ENCODE results near the gene EED.

Gene EED

GRCh38 chr11:86244522-86245368 lies at the start of gene EED:
Gene EED (plus strand): TSS chr11:86244753. CDS start chr11:86245230, 477 bp downstream.
- peak; percentile 89 for DNase-seq

- no peak for DNase-seq
Observed at GRCh38 chr11:86194998-86195397, 49.6 kb upstream of the EED start.

GRCh38 chr11:86196085-86196696 lies 48.4 kb upstream of the EED start:
- DNase-seq = no peak

GRCh38 chr11:86196913-86197312 lies 47.6 kb upstream of the EED start:
- no peak for DNase-seq

DNA sequence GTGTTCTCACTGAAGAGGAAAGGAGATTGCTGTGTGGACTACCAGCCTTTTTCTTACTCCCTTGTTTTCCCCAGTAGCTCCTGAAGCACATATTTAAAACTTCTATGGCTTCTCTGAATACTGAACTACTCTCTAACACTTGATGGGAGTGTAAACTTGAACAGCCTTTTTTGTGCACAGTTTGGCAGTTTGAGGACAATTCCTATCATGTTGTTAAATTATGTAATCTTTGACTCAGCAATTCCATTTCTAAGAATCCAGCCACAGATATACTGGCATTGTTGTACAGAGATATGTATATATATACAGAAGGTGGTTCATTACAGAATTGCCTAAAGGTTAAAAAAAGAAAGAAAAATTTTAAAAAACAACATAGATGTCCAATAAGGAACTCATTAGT lies 47.1 kb upstream of the EED start:
- DNase-seq = no peak

GRCh38 chr11:86198139-86198538 lies 46.4 kb upstream of the EED start:
- DNase-seq = no peak

DNA sequence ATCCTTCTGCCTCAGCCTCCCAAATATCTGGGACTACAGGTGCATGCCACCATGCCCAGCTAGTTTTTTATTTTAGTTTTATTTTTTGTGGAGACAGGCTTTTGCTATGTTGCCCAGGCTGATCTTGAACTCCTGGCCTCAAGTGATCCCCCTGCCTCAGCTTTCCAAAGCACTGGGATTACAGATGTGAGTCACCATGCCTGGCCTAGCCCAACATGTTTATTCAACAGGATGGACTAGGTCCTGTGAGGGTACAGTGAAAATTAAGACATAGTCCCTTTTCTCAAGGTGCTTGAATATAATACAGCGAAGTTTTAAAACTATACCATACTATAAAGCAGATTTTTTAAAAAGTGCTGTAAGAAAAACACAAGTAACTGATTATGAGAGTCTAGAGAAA lies 45.2 kb upstream of the EED start:
- no peak for DNase-seq

DNA sequence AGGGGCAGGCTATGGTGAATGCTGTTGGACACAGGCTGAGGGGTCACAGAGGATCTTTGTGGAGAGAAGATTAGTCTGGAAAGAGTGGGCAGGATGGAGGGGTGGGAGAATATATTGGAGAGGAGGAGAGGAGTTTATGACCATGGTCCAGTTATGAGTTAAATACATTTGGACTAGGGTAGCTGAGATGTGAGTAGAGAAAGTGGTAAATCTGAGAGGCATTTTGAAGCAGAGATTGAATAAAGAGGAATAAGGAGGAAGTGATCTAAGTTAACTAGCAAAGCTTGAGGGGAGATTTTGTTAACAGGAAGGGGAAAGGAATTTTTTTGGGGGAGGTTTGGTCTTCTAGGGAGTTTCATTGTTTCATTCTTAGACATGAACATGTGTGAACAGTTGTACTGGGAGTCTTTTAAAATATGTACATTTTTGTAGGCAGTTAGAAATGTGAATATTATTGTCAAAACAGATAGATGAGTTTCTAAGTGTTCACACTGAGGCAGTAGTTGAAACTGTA lies 43.1 kb upstream of the EED start:
- DNase-seq = no peak

GRCh38 chr11:86202013-86202336 lies 42.6 kb upstream of the EED start:
- DNase-seq = no peak

DNA sequence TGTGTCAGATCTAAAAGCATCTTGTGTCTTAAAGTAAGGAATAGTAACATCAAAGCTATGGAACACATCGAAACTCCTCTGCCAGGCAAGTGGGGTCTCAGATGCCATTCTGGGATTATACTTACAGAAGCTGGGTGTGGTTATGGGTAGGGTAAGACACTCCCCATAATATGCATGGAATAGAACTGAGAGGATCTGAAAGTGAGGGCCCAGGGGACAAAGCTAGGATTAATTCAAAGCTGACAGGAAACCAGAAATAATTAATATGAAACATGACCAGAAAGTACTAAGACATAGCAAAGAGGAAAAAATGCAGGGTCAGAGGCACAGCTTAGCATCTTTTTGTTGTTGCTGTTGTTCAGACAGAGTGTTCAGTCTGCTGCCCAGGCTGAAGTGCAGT lies 40.2 kb upstream of the EED start:
- DNase-seq = no peak

DNA sequence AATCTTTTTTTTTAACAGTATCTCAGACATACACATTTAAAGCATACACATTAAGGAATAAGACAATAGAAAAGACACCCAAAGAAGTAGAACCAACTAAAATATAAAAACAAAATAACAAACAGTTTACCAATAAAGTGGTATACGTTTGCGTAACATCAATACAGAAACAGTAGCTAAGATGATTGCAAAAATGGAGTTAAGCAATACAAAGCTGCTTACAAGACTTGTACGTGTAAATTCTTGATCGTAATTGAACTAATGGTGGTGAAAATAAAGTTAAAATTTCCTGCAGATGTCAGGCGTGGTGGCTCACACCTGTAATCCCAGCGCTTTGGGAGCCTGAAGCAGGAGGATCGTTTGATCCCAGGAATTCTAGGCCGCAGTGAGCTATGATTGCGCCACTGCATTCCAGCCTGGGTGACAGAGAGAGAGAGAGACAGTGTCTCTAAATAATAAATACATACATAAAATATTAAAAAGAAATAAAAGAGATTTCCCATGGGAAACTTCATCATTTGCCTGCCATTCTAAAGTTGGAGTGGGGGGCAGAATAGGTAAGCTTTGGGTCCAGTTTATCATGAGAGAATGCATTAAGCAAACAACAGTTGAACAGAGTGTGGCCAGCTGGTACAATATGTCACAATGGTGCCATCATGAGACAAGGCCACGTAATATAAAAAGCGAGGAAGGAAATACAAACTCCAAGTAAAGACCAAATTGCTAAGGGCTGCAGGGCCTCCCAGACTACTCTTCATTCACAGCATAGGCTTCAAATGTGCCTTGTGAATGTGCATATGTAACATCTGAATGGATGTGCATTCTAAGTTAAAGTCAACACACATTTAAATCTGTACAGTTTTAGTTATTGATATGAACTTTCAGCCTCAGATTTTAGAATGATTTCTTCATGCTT lies 38.9 kb upstream of the EED start:
- DNase-seq = no peak

DNA sequence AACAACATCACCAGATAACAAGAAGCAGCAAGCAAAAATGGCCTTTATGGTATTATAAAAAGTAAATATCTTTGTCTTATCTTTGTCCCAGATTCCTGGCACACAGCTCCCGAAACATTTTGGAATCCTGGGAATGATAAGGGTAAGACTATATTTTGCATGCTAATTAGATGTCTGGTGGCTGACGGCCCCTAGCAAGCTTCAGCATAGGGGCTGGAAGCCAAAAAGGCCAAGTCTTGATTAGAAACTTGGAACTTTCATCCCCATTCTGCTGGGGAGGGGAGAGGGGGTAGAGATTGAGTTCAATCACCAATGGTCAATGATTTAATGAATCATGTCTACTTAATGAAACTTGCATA lies 38.2 kb upstream of the EED start:
- DNase-seq = no peak

- no peak for DNase-seq
Observed at GRCh38 chr11:86207413-86207812, 37.1 kb upstream of the EED start.

GRCh38 chr11:86208572-86208971 lies 36.0 kb upstream of the EED start:
- no peak for DNase-seq

DNA sequence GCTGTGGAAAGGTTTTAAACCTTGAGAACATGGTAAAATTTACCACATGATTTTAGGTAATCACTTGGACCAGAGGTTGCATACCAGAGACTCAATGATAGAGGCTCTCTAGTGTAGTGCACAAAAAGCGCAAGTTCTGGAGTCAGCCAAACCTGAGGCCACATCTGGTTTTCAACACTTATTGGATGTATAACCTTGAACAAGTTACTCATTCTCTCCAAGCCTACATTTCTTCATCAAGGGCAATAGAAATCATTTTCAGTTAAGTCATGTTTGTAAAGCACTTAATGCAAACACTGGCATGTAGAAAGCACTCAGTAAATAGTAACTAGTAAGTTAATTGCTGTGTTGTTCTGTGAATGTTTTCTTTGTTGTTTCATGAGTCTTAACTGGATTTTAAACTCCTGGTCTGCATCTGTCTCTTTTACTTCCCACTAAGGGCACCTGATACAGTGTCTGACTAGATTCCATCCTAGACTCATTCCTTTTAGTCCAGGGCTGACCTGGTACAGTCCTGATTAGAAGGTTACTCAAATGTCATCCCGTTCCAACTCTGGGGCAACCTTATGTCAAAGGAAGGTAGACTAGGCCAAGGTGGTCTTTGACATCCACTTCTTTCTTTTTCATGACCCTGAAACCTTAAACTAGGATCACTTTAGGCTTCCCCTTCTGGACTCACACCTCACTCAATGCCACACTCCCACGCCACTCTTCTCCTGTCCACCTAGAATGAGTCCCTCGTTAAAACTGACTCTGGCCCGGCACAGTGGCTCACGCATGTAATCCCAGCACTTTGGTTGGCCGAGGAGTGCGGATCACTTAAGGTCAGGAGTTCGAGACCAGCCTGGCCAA lies 34.5 kb upstream of the EED start:
- DNase-seq = no peak

DNA sequence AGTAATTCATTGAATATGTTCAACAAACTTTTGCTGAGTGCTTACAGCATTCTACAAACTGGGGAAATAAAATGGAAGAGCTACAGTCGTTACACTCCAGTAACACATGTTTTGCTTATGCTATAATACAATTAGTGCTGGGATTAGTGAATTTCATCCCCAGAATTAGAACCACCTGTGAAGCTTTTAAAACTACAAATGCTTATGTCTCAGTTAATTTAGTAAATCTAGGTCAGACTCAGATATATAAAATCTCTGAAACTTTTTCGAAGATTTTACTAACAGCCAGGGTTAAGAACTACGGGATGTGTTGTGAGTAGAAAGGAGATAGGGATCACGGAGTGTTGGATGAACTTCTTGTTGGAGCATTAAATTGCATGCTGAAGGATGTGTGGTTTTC lies 33.7 kb upstream of the EED start:
- no peak for DNase-seq

DNA sequence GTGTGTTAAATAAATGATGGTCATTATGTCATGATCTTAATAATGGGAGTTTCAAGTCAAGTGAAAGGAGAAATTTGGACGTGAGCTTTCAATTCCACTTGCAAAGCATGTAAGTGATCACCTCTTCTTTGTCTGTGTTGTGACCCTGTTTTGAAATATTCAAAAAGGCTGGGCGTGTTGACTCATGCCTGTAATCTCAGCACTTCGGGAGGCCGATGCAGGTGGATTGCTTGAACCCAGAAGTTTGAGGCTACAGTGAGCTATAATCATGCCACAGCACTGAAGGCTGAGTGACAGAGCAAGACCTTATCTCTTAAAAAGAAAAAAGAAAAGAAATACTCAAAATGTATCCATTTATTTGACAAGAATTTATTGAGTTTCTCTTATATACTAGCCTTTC lies 32.9 kb upstream of the EED start:
- DNase-seq = no peak

GRCh38 chr11:86212019-86212611 lies 32.4 kb upstream of the EED start:
- no peak for DNase-seq

DNA sequence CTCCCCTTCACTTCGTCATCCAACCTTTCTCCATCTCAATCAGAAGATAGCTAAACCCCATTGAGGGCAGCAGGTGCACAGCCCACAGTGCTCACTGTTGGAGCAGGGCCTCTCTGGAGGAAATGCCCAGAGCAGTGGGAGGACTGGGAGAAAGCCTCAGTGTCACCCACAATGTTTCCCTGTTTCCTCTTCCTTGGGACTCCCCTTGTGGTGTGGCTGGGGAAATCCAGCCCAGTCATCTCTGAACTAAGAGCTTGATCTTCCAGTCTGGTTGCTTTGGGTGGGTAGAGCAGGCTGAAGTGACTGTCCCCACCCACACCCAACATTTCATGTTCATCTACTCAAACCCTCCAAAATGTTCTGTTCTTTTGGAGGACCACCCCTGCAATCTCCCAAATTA lies 29.8 kb upstream of the EED start:
- no peak for DNase-seq

DNA sequence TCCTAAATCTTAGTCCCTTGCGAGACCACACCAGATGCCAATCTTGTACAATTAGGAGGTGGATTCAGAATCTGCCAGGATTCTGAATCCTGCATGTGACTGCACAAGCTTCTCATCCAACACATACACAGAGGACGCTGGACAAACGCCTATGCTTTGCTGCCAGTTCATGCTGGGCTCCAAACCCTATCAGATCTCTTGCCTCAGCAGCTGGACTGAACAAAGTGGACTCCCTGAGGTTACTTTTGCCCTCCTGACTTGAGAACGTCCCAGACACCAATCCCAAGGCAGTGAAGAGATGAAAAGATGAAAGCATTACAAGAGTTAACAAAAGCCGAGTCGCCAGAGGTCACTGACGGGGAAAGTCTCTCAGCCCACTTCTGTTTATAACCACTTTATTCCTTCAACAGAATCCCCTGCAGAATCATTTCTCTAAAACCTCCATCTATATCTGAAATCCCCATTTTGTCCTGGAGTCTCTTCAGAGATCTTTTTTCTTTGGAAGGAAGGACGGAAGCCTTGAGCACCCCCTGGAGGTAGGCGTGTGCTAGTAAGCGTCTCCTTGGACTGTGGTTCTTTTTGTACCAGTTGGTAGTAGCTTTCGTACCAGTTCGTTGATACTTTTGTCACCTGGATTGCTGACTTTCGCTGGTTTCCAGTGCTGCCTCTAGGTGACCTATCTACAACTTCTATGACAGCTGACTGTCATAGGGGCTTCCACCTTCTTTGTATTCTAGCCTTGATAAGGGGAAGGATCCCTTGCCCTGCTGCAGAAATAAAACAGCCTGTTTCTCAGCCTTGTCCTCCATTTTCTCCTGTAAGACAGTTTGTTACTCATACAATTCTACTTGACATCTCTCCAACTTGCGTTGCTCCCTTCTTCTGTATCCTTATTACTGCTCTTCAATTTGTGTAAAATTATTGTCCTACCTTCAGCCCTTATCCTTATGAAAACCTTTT lies 26.1 kb upstream of the EED start:
- no peak for DNase-seq
